Psoas muscle (tissue), 8 donors: Measurements from ENCODE around the gene GCN1. TPM values are rescaled to one million over a fixed set of nuclear protein-coding genes. Genes with fewer than 3 reads are reported as not detected.

ENCODE experiments used
- ATAC-seq, 4 donors: fragments of 200-7000 bp; cut with Tn5 transposase; one replicate each; pipeline ENCODE4 v1.9.1; 2020; ENCODE audit warnings: moderate library complexity in 3 of 4, mild to moderate bottlenecking in 2 of 4
- DNase-seq, 2 donors: peaks; one replicate each; pipeline ENCODE4 v3.0.0-alpha.2; 2020
- H3K27ac ChIP-seq: fragments of 200-600 bp; one replicate; pipeline ENCODE4 v1.8.0; 2022
- H3K27me3 ChIP-seq, 3 donors: fragments of 200-600 bp in 1 of 3; one replicate each; pipeline versions ENCODE4 v1.6.1 to v1.8.0; 2013 to 2022; ENCODE audit warnings: low read length in 2 of 3, mild to moderate bottlenecking in 2 of 3, moderate library complexity in 1 of 3; ENCODE audit not compliant: insufficient read depth in 3 of 3
- H3K36me3 ChIP-seq, 2 donors: fragments of 200-600 bp in 1 of 2; one replicate each; pipeline versions ENCODE4 v1.6.1 to v1.8.0; 2013 to 2022; ENCODE audit warnings: low read depth in 1 of 2, mild to moderate bottlenecking in 1 of 2, moderate library complexity in 1 of 2; ENCODE audit not compliant: insufficient read depth in 1 of 2
- H3K4me1 ChIP-seq: fragments of 200-600 bp; one replicate; pipeline ENCODE4 v1.8.0; 2022
- H3K4me3 ChIP-seq: fragments of 200-600 bp; one replicate; pipeline ENCODE4 v1.8.0; 2022; ENCODE audit warnings: mild to moderate bottlenecking
- H3K9me3 ChIP-seq: fragments of 200-600 bp; one replicate; pipeline ENCODE4 v1.8.0; 2022
- CTCF ChIP-seq: fragments of 200-600 bp; IDR thresholded peaks from one replicate; pipeline ENCODE4 v1.8.0; 2022; ENCODE audit warnings: antibody characterized with exemption
- WGBS, 3 donors: extraction: QIAGEN DNeasy Blood & Tissue Kit; methylation state at CpG; one replicate each; pipeline versions ENCODE4 v1.1.6 to v1.1.7; 2013; 5-methylcytosine and 5-hydroxymethylcytosine counted together
- intact Hi-C, 2 donors: fragments of 100-400 bp; cut with DNase I; formaldehyde crosslinking; loops; one replicate each; pipeline versions ENCODE4 v1.11.0 to v1.14.2; 2022
- polyA plus RNA-seq, 3 donors: library from polyadenylated mRNA; stranded (reverse); fragments of 200-250 nt; gene quantifications; one replicate each; pipeline ENCODE4 v1.2.3, GENCODE V29; 2013
- total RNA-seq, 4 donors: library from RNA; stranded (reverse); fragmentation: NEBNext Ultra II Directional in 2 of 4; extraction: Animal tissue kit (Norgen Biotek cat#: 25700) in 2 of 4; gene quantifications; one replicate each; pipeline versions ENCODE4 v1.2.1 to v1.2.4, GENCODE V29; 2021 to 2023
- donor health status: healthy with polysubstance abuse.
- donor health status: DM: no; HTN: no; CAD: no; lungs with moderate emphysema.
- donor health status: Bipolar disorder and iron deficiency.
- donor health status: healthy.
- donor health status: DM: yes; HTN: yes; CAD: no.
- donor health status: DM: no; HTN: no; CAD: no.
- donor health status: DM: no; HTN: no; CAD: no.
- donor health status: DM: yes; HTN: yes; CAD: no.

The GCN1 gene
- total and polyA plus RNA-seq, 7 donors = 19.6 to 80.9 (median 63.1) TPM

GRCh38 chr12:120116441-120116791 is 78.1 kb downstream of the GCN1 start, which contains the start of gene RAB35:
Gene RAB35 (minus strand): TSS chr12:120116753. CDS start chr12:120116650, 103 bp downstream.
- ATAC-seq (no peak), DNase-seq (no peak)
- Histone ChIP-seq H3K4me1 (peaks cover 31% of the 10 kb centered on the region), H3K4me3 (peak within 1 kb of the TSS; percentile 77), H3K27me3 (no peaks in the 10 kb centered on the region), H3K36me3 (peaks cover 0 to 14% of the 10 kb centered on the region in 2 donors), H3K27ac (peak within 1 kb of the TSS; percentile 87), H3K9me3 (no peaks in the 10 kb centered on the region)
- TF ChIP-seq CTCF = no peak
- WGBS, 3 donors = 0% methylated on average over 5 to 50 of the region's 50 CpGs
- intact Hi-C loops = loop anchor here in 1 of 2 donors (10.0 kb wide), 1 partner anchor 148 kb away; the partner anchor contains the start of gene PXN

- H3K36me3 ChIP-seq = peaks cover 0 to 14% of the 10 kb centered on the region in 2 donors
- DNase-seq (peak in 1 of 2 donors; percentile 75), ATAC-seq (peak in 2 of 4 donors; percentile 1 to 6)
- no peaks in the 10 kb centered on the region for H3K9me3 ChIP-seq
- H3K27ac ChIP-seq = peak overlapping the region; percentile 87
- H3K4me1 ChIP-seq = peaks cover 34% of the 10 kb centered on the region
- TF ChIP-seq CTCF = no peak
- H3K4me3 ChIP-seq = peak overlapping the region; percentile 77
- WGBS, 3 donors = 13 to 17% (median 14%) methylated on average over 26 to 31 of the region's 31 CpGs
- H3K27me3 ChIP-seq = no peaks in the 10 kb centered on the region
- intact Hi-C loops = loop anchor here in 1 of 2 donors (10.0 kb wide), 1 partner anchor 149 kb away; the partner anchor contains the start of gene PXN
Observed at GRCh38 chr12:120115692-120116440, 78.6 kb downstream of the GCN1 start.

GRCh38 chr12:120115066-120115465 is 79.4 kb downstream of the GCN1 start:
- no peak overlapping the region for H3K27ac ChIP-seq
- ATAC-seq (no peak), DNase-seq (no peak)
- H3K4me3 ChIP-seq = peak overlapping the region; percentile 77
- intact Hi-C loops = loop anchor here in 1 of 2 donors (10.0 kb wide), 1 partner anchor 150 kb away; the partner anchor contains the start of gene PXN
- no peaks in the 10 kb centered on the region for H3K27me3 ChIP-seq
- peaks cover 0 to 14% of the 10 kb centered on the region in 2 donors for H3K36me3 ChIP-seq
- 77 to 85% (median 79%) methylated on average over 3 of the region's 3 CpGs for WGBS, 3 donors
- TF ChIP-seq CTCF = no peak
- peaks cover 39% of the 10 kb centered on the region for H3K4me1 ChIP-seq
- no peaks in the 10 kb centered on the region for H3K9me3 ChIP-seq

- intact Hi-C loops = loop anchor here in 1 of 2 donors (10.0 kb wide), 1 partner anchor 154 kb away; the partner anchor contains the start of gene PXN
- Histone ChIP-seq H3K4me1 (peaks cover 32% of the 10 kb centered on the region), H3K27me3 (no peaks in the 10 kb centered on the region), H3K4me3 (no peak overlapping the region), H3K9me3 (no peaks in the 10 kb centered on the region), H3K27ac (no peak overlapping the region), H3K36me3 (peaks cover 0 to 28% of the 10 kb centered on the region in 2 donors)
- DNase-seq = peak; percentile 68 to 81
- WGBS, 3 donors = 69 to 72% (median 71%) methylated on average over 26 of the region's 26 CpGs
- ATAC-seq = peak; percentile 12 to 34 (median 30)
- no peak for TF ChIP-seq CTCF
Observed at GRCh38 chr12:120110550-120111501, 83.7 kb downstream of the GCN1 start.
